Stimulated activated CD8-positive, alpha-beta memory T cell treated with anti-CD3 and anti-CD28 coated beads, Interleukin-12 subunit alpha, Interleukin-12 subunit beta, amount 100 ng/mL, for 4 hours (primary cell): Measurements from ENCODE around the gene CCAR1.
"Not testable (repeated sequence)": the region's sequence is repeated elsewhere in the genome, so short reads cannot be mapped to it uniquely, and the experiment has no call there.

Experiments used
- DNase-seq: peaks from one replicate; pipeline ENCODE4 v3.0.0-alpha.2; 2020; ENCODE audit warnings: low read depth

The CCAR1 gene

GRCh38 chr10:68828833-68829232 is 107.8 kb downstream of the CCAR1 start:
- DNase-seq = no peak

DNA sequence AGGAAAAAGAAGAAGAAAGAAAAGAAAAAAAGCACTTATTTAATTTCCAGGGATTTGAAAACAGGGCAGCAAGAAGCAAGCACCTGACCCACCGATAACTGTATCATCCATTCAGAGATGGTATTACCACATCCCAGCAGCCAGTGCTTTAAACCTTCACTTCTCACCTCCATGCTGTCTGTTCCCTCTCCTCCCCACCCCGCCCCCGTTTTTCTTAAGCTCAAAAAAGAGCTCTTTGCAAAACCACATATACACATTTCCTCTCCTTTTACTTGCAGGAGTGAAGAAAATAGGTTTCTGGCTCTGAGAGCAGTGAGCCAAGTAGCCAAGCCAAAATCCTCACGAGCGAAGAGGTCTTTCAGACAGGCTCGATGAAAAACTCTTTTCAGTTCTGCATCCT is 108.5 kb downstream of the CCAR1 start:
- DNase-seq = no peak

- no peak for DNase-seq
Measured at GRCh38 chr10:68829952-68830351, 108.9 kb downstream of the CCAR1 start.

DNA sequence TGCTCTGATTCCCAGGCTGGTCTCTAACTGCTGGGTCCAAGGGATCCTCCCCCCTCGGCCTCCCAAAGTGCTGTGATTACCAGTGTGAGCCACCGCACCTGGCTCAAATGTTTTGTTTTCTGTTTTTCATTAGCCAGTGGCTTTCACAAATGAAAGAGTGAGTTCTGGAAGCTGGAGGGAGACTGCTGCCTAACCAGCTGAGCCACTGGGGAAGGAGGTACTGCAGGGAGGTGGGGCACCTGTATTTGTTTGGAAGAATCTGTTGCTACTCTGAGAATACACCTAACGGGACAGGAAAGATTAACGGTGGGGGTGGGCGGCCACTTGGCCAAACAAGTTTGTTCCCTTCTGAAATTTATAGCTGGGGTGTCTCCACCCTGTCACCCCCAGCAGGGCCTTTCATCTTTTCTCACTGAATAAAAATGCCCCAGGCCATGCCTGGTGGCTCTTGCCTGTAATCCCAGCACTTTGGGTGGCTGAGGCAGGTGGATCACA is 111.0 kb downstream of the CCAR1 start:
- no peak for DNase-seq

DNA sequence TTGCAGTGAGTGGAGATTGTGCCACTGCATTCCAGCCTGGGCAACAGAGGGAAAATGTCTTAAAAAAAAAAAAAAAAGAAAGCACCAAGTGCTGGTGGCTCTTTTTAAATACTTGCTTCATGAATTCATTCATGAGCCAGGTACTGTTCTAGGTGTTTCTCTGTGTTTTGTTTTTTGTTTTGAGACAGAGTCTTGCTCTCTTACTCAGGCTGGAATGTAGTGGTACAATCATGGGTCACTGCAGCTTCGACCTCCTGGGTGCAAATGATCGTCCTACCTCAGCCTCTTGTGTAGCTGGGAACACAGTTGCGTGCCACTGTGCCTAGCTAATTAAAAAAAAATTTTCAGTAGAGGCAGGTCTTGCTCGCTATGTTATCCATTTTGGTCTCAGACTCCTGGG is 111.6 kb downstream of the CCAR1 start:
- DNase-seq = no peak

GRCh38 chr10:68837626-68838322 is 116.7 kb downstream of the CCAR1 start:
- no peak for DNase-seq

DNA sequence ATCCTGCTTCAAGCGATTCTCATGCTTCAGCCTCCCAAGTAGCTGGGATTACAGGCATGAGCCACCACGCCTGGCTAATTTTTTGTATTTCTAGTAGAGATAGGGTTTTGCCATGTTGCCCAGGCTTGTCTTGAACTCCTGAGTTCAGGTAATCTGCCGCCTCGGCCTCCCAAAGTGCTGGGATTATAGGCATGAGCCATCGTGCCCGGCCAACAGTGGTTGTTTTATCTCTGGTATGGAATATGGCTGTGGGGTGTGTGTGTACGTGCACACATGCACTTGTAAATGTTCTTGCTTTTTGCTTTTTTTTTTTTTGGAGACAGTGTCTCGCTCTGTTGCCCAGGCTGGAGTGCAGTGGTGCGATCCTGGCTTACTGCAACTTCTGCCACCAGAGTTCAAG is 119.6 kb downstream of the CCAR1 start:
- not testable (repeated sequence) for DNase-seq
